ENCODE results near the gene CTSC. TPM values are rescaled to one million over a fixed set of nuclear protein-coding genes. Genes with fewer than 3 reads are reported as not detected.

CTSC gene
- polyA plus RNA-seq, 1 donor (not counting 4 experiments of a cell fraction or from before 2014, with no cell fraction given): 658 TPM

- Histone ChIP-seq H3K4me2 (ENCODE audit: control insufficient read depth, extremely low read depth, insufficient read depth, low read depth, low read length) (peak overlapping the region; percentile 90), H3K4me3 (ENCODE audit: control insufficient read depth in 2 of 3, extremely low read depth in 1 of 3, insufficient read depth in 2 of 3, low read depth in 1 of 3, low read length in 3 of 3) (peak overlapping the region in 2 of 3 experiments; percentile 22 to 38), H3K36me3 (ENCODE audit: control insufficient read depth in 2 of 2, extremely low read depth in 1 of 2, insufficient read depth in 2 of 2, low read length in 2 of 2) (peaks cover 10 to 28% of the 10 kb centered on the region in 2 experiments), H3K27ac (ENCODE audit: control insufficient read depth, insufficient read depth, low read length) (no peak overlapping the region), H4K20me1 (ENCODE audit: control insufficient read depth, extremely low read depth, insufficient read depth, low read length) (no peaks in the 10 kb centered on the region), H3K9ac (ENCODE audit: control insufficient read depth, extremely low read depth, insufficient read depth, low read length) (no peak overlapping the region), H3K79me2 (ENCODE audit: control insufficient read depth, insufficient read depth, low read length) (peaks cover 78% of the 10 kb centered on the region), H3K27me3 (ENCODE audit: control insufficient read depth, extremely low read depth, insufficient read depth, low read length) (no peaks in the 10 kb centered on the region), H2AFZ (ENCODE audit: control insufficient read depth, low read length) (no peak overlapping the region), H3K9me1 (ENCODE audit: control insufficient read depth, extremely low read depth, insufficient read depth, low read length) (no peaks in the 10 kb centered on the region), H3K4me1 (ENCODE audit: control insufficient read depth, extremely low read depth, insufficient read depth, low read length) (peaks cover 34% of the 10 kb centered on the region), H3K9me3 (ENCODE audit: control insufficient read depth, low read depth, low read length) (no peaks in the 10 kb centered on the region)
- no peak for TF ChIP-seq CTCF (optimal IDR thresholded peaks at IDR 0.05 in 1 of 3, IDR thresholded peaks at IDR 0.05 in 1 of 3, conservative IDR thresholded peaks at IDR 0.05 in 1 of 3; ENCODE audit: extremely low read depth in 1 of 3, insufficient read depth in 2 of 3, low read length in 3 of 3)
- TF ChIP-seq EZH2 (IDR thresholded peaks at IDR 0.05; ENCODE audit: low read length): no peak
- dilution Hi-C loops (cut with MboI; ENCODE audit: extremely low pct_ligation_motif_present, low sequenced_read_pairs): loop anchor here (25.0 kb wide), 1 partner anchor 203 kb away; no protein-coding TSS in a partner anchor
- FAIRE-seq (no peak), DNase-seq (ENCODE audit: low read depth, low spot score) (no peak)
Observed at GRCh38 chr11:88333862-88334261, 3.7 kb downstream of the CTSC start.

GRCh38 chr11:88332851-88333250 lies 4.7 kb downstream of the CTSC start:
- Histone ChIP-seq H3K79me2 (ENCODE audit: control insufficient read depth, insufficient read depth, low read length) (peaks cover 82% of the 10 kb centered on the region), H3K4me1 (ENCODE audit: control insufficient read depth, extremely low read depth, insufficient read depth, low read length) (peaks cover 27% of the 10 kb centered on the region), H2AFZ (ENCODE audit: control insufficient read depth, low read length) (no peak overlapping the region), H3K27ac (ENCODE audit: control insufficient read depth, insufficient read depth, low read length) (no peak overlapping the region), H3K27me3 (ENCODE audit: control insufficient read depth, extremely low read depth, insufficient read depth, low read length) (no peaks in the 10 kb centered on the region), H3K36me3 (ENCODE audit: control insufficient read depth in 2 of 2, extremely low read depth in 1 of 2, insufficient read depth in 2 of 2, low read length in 2 of 2) (peaks cover 10 to 36% of the 10 kb centered on the region in 2 experiments), H3K9me3 (ENCODE audit: control insufficient read depth, low read depth, low read length) (no peaks in the 10 kb centered on the region), H3K9ac (ENCODE audit: control insufficient read depth, extremely low read depth, insufficient read depth, low read length) (no peak overlapping the region), H3K4me3 (ENCODE audit: control insufficient read depth in 2 of 3, extremely low read depth in 1 of 3, insufficient read depth in 2 of 3, low read depth in 1 of 3, low read length in 3 of 3) (no peak overlapping the region), H3K9me1 (ENCODE audit: control insufficient read depth, extremely low read depth, insufficient read depth, low read length) (no peaks in the 10 kb centered on the region), H4K20me1 (ENCODE audit: control insufficient read depth, extremely low read depth, insufficient read depth, low read length) (no peaks in the 10 kb centered on the region), H3K4me2 (ENCODE audit: control insufficient read depth, extremely low read depth, insufficient read depth, low read depth, low read length) (peak overlapping the region; percentile 6)
- TF ChIP-seq EZH2 (IDR thresholded peaks at IDR 0.05; ENCODE audit: low read length) (no peak), CTCF (optimal IDR thresholded peaks at IDR 0.05 in 1 of 3, IDR thresholded peaks at IDR 0.05 in 1 of 3, conservative IDR thresholded peaks at IDR 0.05 in 1 of 3; ENCODE audit: extremely low read depth in 1 of 3, insufficient read depth in 2 of 3, low read length in 3 of 3) (no peak)
- FAIRE-seq (no peak), DNase-seq (ENCODE audit: low read depth, low spot score) (no peak)
- dilution Hi-C loops (cut with MboI; ENCODE audit: extremely low pct_ligation_motif_present, low sequenced_read_pairs): loop anchor here (25.0 kb wide), 1 partner anchor 204 kb away; no protein-coding TSS in a partner anchor

Data from keratinocyte (primary cell).